Measurements from ENCODE around the gene AFAP1. TPM values are rescaled to one million over a fixed set of nuclear protein-coding genes. Genes with fewer than 3 reads are reported as not detected.

AFAP1 gene
- total and polyA plus RNA-seq, 5 donors from 2014 or later, result 1.8 to 5.0 (median 2.2) TPM

GRCh38 chr4:7981738-7982394 lies 42.2 kb upstream of the AFAP1 start:
- no peak for DNase-seq
- H3K4me3 Mint-ChIP-seq, result no peak overlapping the region
- no peaks in the 10 kb centered on the region for H3K27me3 ChIP-seq (ENCODE audit: control insufficient read depth, insufficient read depth, low read length)
- H3K9me3 ChIP-seq (ENCODE audit: control insufficient read depth in 2 of 2, low read length in 2 of 2), result no peaks in the 10 kb centered on the region
- H3K36me3 Mint-ChIP-seq, result peaks cover 5% of the 10 kb centered on the region
- H3K36me3 ChIP-seq (ENCODE audit: control insufficient read depth, insufficient read depth, low read length), result no peaks in the 10 kb centered on the region
- H3K27me3 Mint-ChIP-seq, result no peaks in the 10 kb centered on the region
- H3K4me1 Mint-ChIP-seq, result peaks cover 0 to 4% (median 2%) of the 10 kb centered on the region in 4 donors
- peaks cover 3% of the 10 kb centered on the region for H3K4me1 ChIP-seq (ENCODE audit: control insufficient read depth, insufficient read depth, low read length, poor library complexity, severe bottlenecking)
- H3K27ac ChIP-seq (ENCODE audit: insufficient read depth, low read length, poor library complexity, severe bottlenecking), result no peak overlapping the region
- H3K9me3 Mint-ChIP-seq, result peaks cover 0 to 3% (median 0%) of the 10 kb centered on the region in 7 donors
- H3K27ac Mint-ChIP-seq, result peak overlapping the region in 2 of 3 donors; percentile 32 to 45
- no peak overlapping the region for H3K4me3 ChIP-seq (ENCODE audit: low read depth, low read length)
- no peak for ATAC-seq (ENCODE audit: low read depth in 2 of 2)

- Mint-ChIP-seq H3K4me3 (no peak overlapping the region), H3K27me3 (no peaks in the 10 kb centered on the region), H3K27ac (no peak overlapping the region), H3K4me1 (no peaks in the 10 kb centered on the region), H3K9me3 (peaks cover 0 to 3% (median 0%) of the 10 kb centered on the region in 7 donors), H3K36me3 (peaks cover 8% of the 10 kb centered on the region)
- H3K4me3 ChIP-seq (ENCODE audit: low read depth, low read length), result no peak overlapping the region
- DNase-seq (no peak), ATAC-seq (ENCODE audit: low read depth in 2 of 2) (no peak)
- no peaks in the 10 kb centered on the region for H3K4me1 ChIP-seq (ENCODE audit: control insufficient read depth, insufficient read depth, low read length, poor library complexity, severe bottlenecking)
- H3K36me3 ChIP-seq (ENCODE audit: control insufficient read depth, insufficient read depth, low read length), result no peaks in the 10 kb centered on the region
- H3K27me3 ChIP-seq (ENCODE audit: control insufficient read depth, insufficient read depth, low read length), result no peaks in the 10 kb centered on the region
- no peaks in the 10 kb centered on the region for H3K9me3 ChIP-seq (ENCODE audit: control insufficient read depth in 2 of 2, low read length in 2 of 2)
- H3K27ac ChIP-seq (ENCODE audit: insufficient read depth, low read length, poor library complexity, severe bottlenecking), result no peak overlapping the region
Measured at GRCh38 chr4:7980036-7980435, 40.4 kb upstream of the AFAP1 start.

GRCh38 chr4:7979652-7979968 lies 39.9 kb upstream of the AFAP1 start:
- H3K36me3 ChIP-seq (ENCODE audit: control insufficient read depth, insufficient read depth, low read length), result no peaks in the 10 kb centered on the region
- H3K9me3 ChIP-seq (ENCODE audit: control insufficient read depth in 2 of 2, low read length in 2 of 2), result no peaks in the 10 kb centered on the region
- ATAC-seq (ENCODE audit: low read depth in 2 of 2) (no peak), DNase-seq (no peak)
- Mint-ChIP-seq H3K4me3 (no peak overlapping the region), H3K27ac (no peak overlapping the region), H3K27me3 (no peaks in the 10 kb centered on the region), H3K9me3 (peaks cover 0 to 3% (median 0%) of the 10 kb centered on the region in 7 donors), H3K36me3 (peaks cover 8% of the 10 kb centered on the region), H3K4me1 (no peaks in the 10 kb centered on the region)
- H3K4me3 ChIP-seq (ENCODE audit: low read depth, low read length), result no peak overlapping the region
- no peak overlapping the region for H3K27ac ChIP-seq (ENCODE audit: insufficient read depth, low read length, poor library complexity, severe bottlenecking)
- H3K27me3 ChIP-seq (ENCODE audit: control insufficient read depth, insufficient read depth, low read length), result no peaks in the 10 kb centered on the region
- no peaks in the 10 kb centered on the region for H3K4me1 ChIP-seq (ENCODE audit: control insufficient read depth, insufficient read depth, low read length, poor library complexity, severe bottlenecking)

- H3K27me3 ChIP-seq (ENCODE audit: control insufficient read depth, insufficient read depth, low read length), result no peaks in the 10 kb centered on the region
- Mint-ChIP-seq H3K36me3 (peaks cover 8% of the 10 kb centered on the region), H3K4me1 (no peaks in the 10 kb centered on the region), H3K4me3 (no peak overlapping the region), H3K27me3 (no peaks in the 10 kb centered on the region), H3K27ac (no peak overlapping the region), H3K9me3 (peaks cover 0 to 3% (median 0%) of the 10 kb centered on the region in 7 donors)
- no peak overlapping the region for H3K4me3 ChIP-seq (ENCODE audit: low read depth, low read length)
- no peak overlapping the region for H3K27ac ChIP-seq (ENCODE audit: insufficient read depth, low read length, poor library complexity, severe bottlenecking)
- DNase-seq (no peak), ATAC-seq (ENCODE audit: low read depth in 2 of 2) (no peak)
- no peaks in the 10 kb centered on the region for H3K4me1 ChIP-seq (ENCODE audit: control insufficient read depth, insufficient read depth, low read length, poor library complexity, severe bottlenecking)
- no peaks in the 10 kb centered on the region for H3K9me3 ChIP-seq (ENCODE audit: control insufficient read depth in 2 of 2, low read length in 2 of 2)
- no peaks in the 10 kb centered on the region for H3K36me3 ChIP-seq (ENCODE audit: control insufficient read depth, insufficient read depth, low read length)
Measured at GRCh38 chr4:7978907-7979651, 39.4 kb upstream of the AFAP1 start.

- H3K9me3 ChIP-seq (ENCODE audit: control insufficient read depth in 2 of 2, low read length in 2 of 2), result no peaks in the 10 kb centered on the region
- no peaks in the 10 kb centered on the region for H3K4me1 Mint-ChIP-seq
- no peak overlapping the region for H3K4me3 ChIP-seq (ENCODE audit: low read depth, low read length)
- H3K4me1 ChIP-seq (ENCODE audit: control insufficient read depth, insufficient read depth, low read length, poor library complexity, severe bottlenecking), result no peaks in the 10 kb centered on the region
- DNase-seq (no peak), ATAC-seq (ENCODE audit: low read depth in 2 of 2) (no peak)
- H3K9me3 Mint-ChIP-seq, result peaks cover 0 to 1% (median 0%) of the 10 kb centered on the region in 7 donors
- no peaks in the 10 kb centered on the region for H3K27me3 ChIP-seq (ENCODE audit: control insufficient read depth, insufficient read depth, low read length)
- H3K27ac Mint-ChIP-seq, result no peak overlapping the region
- no peak overlapping the region for H3K4me3 Mint-ChIP-seq
- no peaks in the 10 kb centered on the region for H3K27me3 Mint-ChIP-seq
- H3K36me3 Mint-ChIP-seq, result peaks cover 8% of the 10 kb centered on the region
- no peak overlapping the region for H3K27ac ChIP-seq (ENCODE audit: insufficient read depth, low read length, poor library complexity, severe bottlenecking)
- no peaks in the 10 kb centered on the region for H3K36me3 ChIP-seq (ENCODE audit: control insufficient read depth, insufficient read depth, low read length)
Measured at GRCh38 chr4:7978489-7978888, 38.8 kb upstream of the AFAP1 start.

- Histone ChIP-seq H3K27ac (ENCODE audit: insufficient read depth, low read length, poor library complexity, severe bottlenecking) (no peak overlapping the region), H3K4me3 (ENCODE audit: low read depth, low read length) (no peak overlapping the region), H3K9me3 (ENCODE audit: control insufficient read depth in 2 of 2, low read length in 2 of 2) (no peaks in the 10 kb centered on the region), H3K4me1 (ENCODE audit: control insufficient read depth, insufficient read depth, low read length, poor library complexity, severe bottlenecking) (peaks cover 8% of the 10 kb centered on the region), H3K27me3 (ENCODE audit: control insufficient read depth, insufficient read depth, low read length) (no peaks in the 10 kb centered on the region), H3K36me3 (ENCODE audit: control insufficient read depth, insufficient read depth, low read length) (no peaks in the 10 kb centered on the region)
- Mint-ChIP-seq H3K4me3 (no peak overlapping the region), H3K4me1 (peaks cover 0 to 10% (median 3%) of the 10 kb centered on the region in 4 donors), H3K9me3 (peaks cover 0 to 1% (median 0%) of the 10 kb centered on the region in 7 donors), H3K27me3 (no peaks in the 10 kb centered on the region), H3K27ac (no peak overlapping the region), H3K36me3 (peaks cover 8% of the 10 kb centered on the region)
- ATAC-seq (ENCODE audit: low read depth in 2 of 2) (no peak), DNase-seq (no peak)
Measured at GRCh38 chr4:7976634-7977033, 37.0 kb upstream of the AFAP1 start.

GRCh38 chr4:7976025-7976424 lies 36.4 kb upstream of the AFAP1 start:
- H3K27ac ChIP-seq (ENCODE audit: insufficient read depth, low read length, poor library complexity, severe bottlenecking), result no peak overlapping the region
- no peaks in the 10 kb centered on the region for H3K36me3 ChIP-seq (ENCODE audit: control insufficient read depth, insufficient read depth, low read length)
- H3K27ac Mint-ChIP-seq, result no peak overlapping the region
- H3K4me3 Mint-ChIP-seq, result no peak overlapping the region
- no peaks in the 10 kb centered on the region for H3K9me3 ChIP-seq (ENCODE audit: control insufficient read depth in 2 of 2, low read length in 2 of 2)
- peaks cover 0 to 1% (median 0%) of the 10 kb centered on the region in 7 donors for H3K9me3 Mint-ChIP-seq
- H3K27me3 Mint-ChIP-seq, result no peaks in the 10 kb centered on the region
- H3K4me3 ChIP-seq (ENCODE audit: low read depth, low read length), result no peak overlapping the region
- peaks cover 14% of the 10 kb centered on the region for H3K4me1 ChIP-seq (ENCODE audit: control insufficient read depth, insufficient read depth, low read length, poor library complexity, severe bottlenecking)
- peaks cover 4% of the 10 kb centered on the region for H3K36me3 Mint-ChIP-seq
- DNase-seq (no peak), ATAC-seq (ENCODE audit: low read depth in 2 of 2) (no peak)
- no peaks in the 10 kb centered on the region for H3K27me3 ChIP-seq (ENCODE audit: control insufficient read depth, insufficient read depth, low read length)
- peaks cover 0 to 17% (median 3%) of the 10 kb centered on the region in 4 donors for H3K4me1 Mint-ChIP-seq

- H3K27me3 Mint-ChIP-seq, result no peaks in the 10 kb centered on the region
- no peak overlapping the region for H3K27ac Mint-ChIP-seq
- peaks cover 0 to 1% (median 0%) of the 10 kb centered on the region in 7 donors for H3K9me3 Mint-ChIP-seq
- peaks cover 6% of the 10 kb centered on the region for H3K36me3 Mint-ChIP-seq
- Histone ChIP-seq H3K4me3 (ENCODE audit: low read depth, low read length) (no peak overlapping the region), H3K27me3 (ENCODE audit: control insufficient read depth, insufficient read depth, low read length) (no peaks in the 10 kb centered on the region), H3K4me1 (ENCODE audit: control insufficient read depth, insufficient read depth, low read length, poor library complexity, severe bottlenecking) (peaks cover 30% of the 10 kb centered on the region), H3K27ac (ENCODE audit: insufficient read depth, low read length, poor library complexity, severe bottlenecking) (no peak overlapping the region), H3K9me3 (ENCODE audit: control insufficient read depth in 2 of 2, low read length in 2 of 2) (no peaks in the 10 kb centered on the region), H3K36me3 (ENCODE audit: control insufficient read depth, insufficient read depth, low read length) (no peaks in the 10 kb centered on the region)
- ATAC-seq (ENCODE audit: low read depth in 2 of 2), result no peak
- DNase-seq, result no peak
- peaks cover 0 to 33% (median 12%) of the 10 kb centered on the region in 4 donors for H3K4me1 Mint-ChIP-seq
- no peak overlapping the region for H3K4me3 Mint-ChIP-seq
Measured at GRCh38 chr4:7974425-7974824, 34.8 kb upstream of the AFAP1 start.
